HL-60 (cell line): ENCODE measurements around the gene SNUPN.

Source experiments
- DNase-seq, 2 experiments: peaks; one replicate each; pipeline ENCODE4 v3.0.0-alpha.2; 2010 to 2020; ENCODE audit warnings: low read depth in 1 of 2, low spot score in 1 of 2
- H3K27ac ChIP-seq: fragments of 250-450 bp; sonication (Bioruptor Pico); replicated peaks from 2 replicates; pipeline ENCODE4 v1.5.1; 2020; ENCODE audit warnings: mild to moderate bottlenecking, moderate library complexity
- H3K27me3 ChIP-seq: fragments of 250-450 bp; sonication (Bioruptor Pico); 2 replicates; pipeline ENCODE4 v1.5.1; 2021; ENCODE audit warnings: mild to moderate bottlenecking, moderate library complexity; ENCODE audit not compliant: insufficient read depth, poor library complexity, severe bottlenecking
- H3K4me3 ChIP-seq: replicated peaks from 2 replicates; pipeline ENCODE4 v1.5.1; 2011; ENCODE audit warnings: mild to moderate bottlenecking, control low read depth, low read length; ENCODE audit not compliant: insufficient read depth
- CTCF ChIP-seq: IDR thresholded peaks from one replicate; pipeline ENCODE4 v1.5.1; 2011; ENCODE audit warnings: low read length, control low read depth, inconsistent platforms; ENCODE audit not compliant: insufficient read depth
- GABPA ChIP-seq: IDR thresholded peaks from 2 replicates; pipeline ENCODE4 v1.6.1; 2012; ENCODE audit warnings: low read depth
- POLR2AphosphoS5 ChIP-seq: IDR thresholded peaks from 2 replicates; pipeline ENCODE4 v1.6.1; 2012; ENCODE audit warnings: low read depth
- REST ChIP-seq: IDR thresholded peaks from 2 replicates; pipeline ENCODE4 v1.6.1; 2012; ENCODE audit warnings: low read depth; ENCODE audit not compliant: insufficient replicate concordance
- SPI1 ChIP-seq: IDR thresholded peaks from 2 replicates; pipeline ENCODE4 v1.6.1; 2012; ENCODE audit warnings: low read depth, mild to moderate bottlenecking, borderline replicate concordance

Gene SNUPN

GRCh38 chr15:75598361-75598760 lies 27.2 kb downstream of the SNUPN start:
- H3K27me3 ChIP-seq = no peaks in the 10 kb centered on the region
- no peak overlapping the region for H3K4me3 ChIP-seq
- no peak overlapping the region for H3K27ac ChIP-seq
- no peak for TF ChIP-seq SPI1
- TF ChIP-seq REST = no peak
- no peak for TF ChIP-seq CTCF
- DNase-seq = no peak

GRCh38 chr15:75597667-75598341 lies 27.7 kb downstream of the SNUPN start:
- H3K4me3 ChIP-seq = no peak overlapping the region
- no peaks in the 10 kb centered on the region for H3K27me3 ChIP-seq
- DNase-seq = no peak
- TF ChIP-seq REST = no peak
- TF ChIP-seq SPI1 = no peak
- no peak for TF ChIP-seq CTCF
- no peak for TF ChIP-seq POLR2AphosphoS5
- H3K27ac ChIP-seq = no peak overlapping the region

GRCh38 chr15:75596703-75597345 lies 28.7 kb downstream of the SNUPN start:
- no peak overlapping the region for H3K27ac ChIP-seq
- no peaks in the 10 kb centered on the region for H3K27me3 ChIP-seq
- TF ChIP-seq CTCF (no peak), SPI1 (no peak), GABPA (no peak), REST (no peak), POLR2AphosphoS5 (no peak)
- H3K4me3 ChIP-seq = no peak overlapping the region
- DNase-seq = no peak
